GM21825 (cell line): ENCODE results near the gene TSEN34.
"Not testable (repeated sequence)": the region's sequence is repeated elsewhere in the genome, so short reads cannot be mapped to it uniquely, and the experiment has no call there.

Source experiments
- ATAC-seq: cut with Tn5 transposase; IDR thresholded peaks from one replicate; pipeline ENCODE4 v1.9.1; 2021; ENCODE audit warnings: mild to moderate bottlenecking, moderate library complexity; ENCODE audit not compliant: unreplicated experiment

Gene TSEN34

GRCh38 chr19:54183431-54183830, 7.7 kb upstream of the TSEN34 start:
- ATAC-seq, result no peak

GRCh38 chr19:54186351-54186750, 4.8 kb upstream of the TSEN34 start:
- no peak for ATAC-seq

DNA sequence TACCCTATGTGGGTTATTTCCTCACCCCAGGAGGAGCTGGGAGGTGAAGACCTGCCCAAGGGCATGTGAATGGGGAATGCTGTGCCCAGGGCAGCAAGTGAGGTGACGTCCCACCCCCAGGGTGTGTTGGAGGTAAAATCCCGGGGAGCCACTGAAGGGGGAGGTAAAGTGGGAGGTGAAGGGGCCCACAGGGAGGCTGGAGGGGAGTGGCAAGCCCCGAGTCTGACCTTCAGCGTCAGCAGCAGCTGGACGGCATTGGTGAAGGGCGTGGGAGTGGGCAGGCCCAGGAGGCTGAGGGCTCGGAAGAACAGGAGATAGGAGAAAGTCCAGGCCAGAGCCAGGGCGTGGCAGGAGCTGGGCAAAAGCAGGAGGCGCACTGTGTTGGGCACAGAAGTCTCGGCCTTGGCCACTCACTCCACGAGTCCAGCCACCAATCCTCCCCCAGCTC, 4.2 kb upstream of the TSEN34 start:
- no peak for ATAC-seq

DNA sequence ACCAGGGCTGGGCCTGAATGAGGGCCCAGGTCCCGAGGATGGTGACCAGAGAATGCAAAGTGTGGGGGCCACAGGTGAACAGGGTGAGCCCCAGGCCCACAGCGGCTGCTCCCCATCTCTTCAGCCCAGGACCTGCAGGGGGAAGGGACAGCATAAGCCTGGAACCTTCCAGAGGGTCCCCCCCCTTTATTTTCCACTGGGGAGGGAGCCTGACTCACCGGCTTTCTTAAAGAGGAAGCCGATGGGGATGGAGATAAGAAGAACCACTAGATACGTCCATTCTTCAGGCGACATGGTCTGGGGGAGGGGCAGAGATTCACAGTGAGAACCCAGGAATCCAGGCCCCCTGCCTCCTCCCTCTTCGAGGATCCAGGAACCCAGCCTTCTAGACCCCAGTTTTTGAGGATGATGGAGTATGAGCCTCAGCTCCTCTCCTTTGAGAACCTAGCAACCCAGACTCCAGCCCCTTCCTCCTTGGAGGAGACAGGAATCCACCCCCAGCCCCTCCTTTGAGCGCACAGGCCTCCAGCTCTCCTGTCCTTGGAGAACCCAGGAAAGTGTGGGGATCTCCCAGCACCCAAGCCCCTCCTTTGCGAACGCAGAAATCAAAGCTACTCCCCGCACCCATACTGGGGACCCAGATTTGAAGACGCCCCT, 2.8 kb upstream of the TSEN34 start:
- no peak for ATAC-seq

- peak; percentile 14 for ATAC-seq
Measured at GRCh38 chr19:54189145-54189734, 1.9 kb upstream of the TSEN34 start, which contains the start of gene MBOAT7. TSS of gene MBOAT7 (minus strand) at chr19:54189580. CDS start at chr19:54188508, 1,072 bp downstream.

DNA sequence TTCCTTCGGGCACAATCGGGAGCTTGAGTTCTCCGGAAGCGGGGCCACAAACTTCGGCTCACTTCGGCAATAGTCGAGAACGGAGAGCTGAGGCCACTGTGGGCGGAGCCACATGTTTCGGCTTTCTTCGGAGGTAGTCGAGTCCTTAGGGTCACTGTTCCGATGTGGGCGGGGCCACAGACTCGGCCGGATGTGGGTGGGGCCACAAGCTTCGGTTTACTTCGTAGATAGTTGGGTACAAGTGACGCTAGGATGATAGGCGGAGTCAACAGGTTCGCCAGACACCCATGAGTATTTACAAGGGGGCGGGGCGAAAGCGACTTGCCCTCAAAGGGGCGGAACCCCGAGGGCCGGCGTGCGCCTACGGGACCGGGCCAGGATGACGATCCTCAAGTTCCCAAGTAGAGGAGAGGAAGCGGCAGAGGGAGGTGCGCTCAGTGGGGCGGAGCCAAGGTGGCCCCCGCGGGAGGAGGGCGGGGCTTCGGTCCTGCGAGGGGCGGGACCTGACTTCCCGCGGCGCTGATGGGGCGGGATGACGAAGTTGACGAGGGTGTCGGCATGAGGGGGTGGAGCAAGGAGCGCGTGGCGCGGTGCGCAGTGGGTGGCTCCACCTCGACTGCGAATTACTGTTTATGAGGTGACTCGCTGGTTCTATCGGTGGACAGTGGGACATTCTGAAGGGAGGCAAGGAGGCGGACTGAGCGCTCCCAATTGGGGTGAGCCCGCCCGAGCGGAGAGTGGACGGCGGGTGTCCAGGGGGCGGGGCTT, 1.2 kb upstream of the TSEN34 start:
- peak; percentile 44 for ATAC-seq

GRCh38 chr19:54190503-54191010, 551 bp upstream of the TSEN34 start:
- ATAC-seq, result peak; percentile 40

GRCh38 chr19:54191811-54192453, 824 bp downstream of the TSEN34 start:
- no peak for ATAC-seq

DNA sequence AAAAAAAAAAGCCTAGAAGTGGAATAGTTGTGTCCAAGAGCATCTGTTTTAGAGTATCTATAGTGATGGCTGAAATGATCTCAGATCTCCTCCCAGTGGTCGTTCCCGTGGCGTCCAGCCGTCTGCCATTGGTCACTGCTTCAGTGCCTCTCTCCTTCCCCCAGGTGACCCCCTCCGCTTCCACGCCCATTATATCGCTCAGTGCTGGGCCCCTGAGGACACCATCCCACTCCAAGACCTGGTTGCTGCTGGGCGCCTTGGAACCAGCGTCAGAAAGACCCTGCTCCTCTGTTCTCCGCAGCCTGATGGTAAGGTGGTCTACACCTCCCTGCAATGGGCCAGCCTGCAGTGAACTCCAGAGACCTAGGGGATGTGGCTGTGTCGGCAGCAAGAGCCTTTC, 1.9 kb downstream of the TSEN34 start:
- no peak for ATAC-seq

DNA sequence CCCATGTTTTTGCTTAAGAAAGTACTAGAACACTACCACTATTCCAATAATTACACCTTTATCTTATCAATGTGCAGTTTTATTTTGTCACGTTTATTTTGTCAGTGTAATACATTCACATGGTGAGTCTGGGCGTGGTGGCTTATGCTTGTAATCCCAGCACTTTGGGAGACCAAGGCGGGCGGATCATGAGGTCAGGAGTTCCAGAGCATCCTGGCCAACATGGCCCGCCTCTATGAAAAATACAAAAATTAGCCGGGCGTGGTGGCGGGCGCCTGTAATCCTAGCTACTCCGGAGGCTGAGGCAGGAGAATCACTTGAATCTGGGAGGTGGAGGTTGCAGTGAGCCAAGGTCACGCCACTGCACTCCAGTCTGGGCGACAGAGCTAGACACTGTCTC, 3.4 kb downstream of the TSEN34 start:
- ATAC-seq, result not testable (repeated sequence)

GRCh38 chr19:54196536-54196935, 5.4 kb downstream of the TSEN34 start:
- ATAC-seq, result no peak

- no peak for ATAC-seq
Measured at GRCh38 chr19:54197121-54197520, 6.0 kb downstream of the TSEN34 start.

GRCh38 chr19:54199401-54199800, 8.3 kb downstream of the TSEN34 start:
- no peak for ATAC-seq

- no peak for ATAC-seq
Measured at GRCh38 chr19:54201172-54201701, 10.1 kb downstream of the TSEN34 start.

- ATAC-seq, result no peak
Measured at GRCh38 chr19:54201980-54202379, 10.9 kb downstream of the TSEN34 start.

- ATAC-seq, result no peak
Measured at GRCh38 chr19:54203151-54203611, 12.1 kb downstream of the TSEN34 start.

- ATAC-seq, result no peak
Measured at GRCh38 chr19:54204767-54205468, 13.8 kb downstream of the TSEN34 start.

GRCh38 chr19:54206030-54206830, 15.1 kb downstream of the TSEN34 start:
- no peak for ATAC-seq

GRCh38 chr19:54206831-54207177, 15.7 kb downstream of the TSEN34 start:
- no peak for ATAC-seq
